HUES6 (cell line): ENCODE measurements around the gene DOCK9.

Source experiments
- H3K27ac ChIP-seq: 2 replicates; pipeline ENCODE4 v1.7.0; 2013; ENCODE audit warnings: low read depth, mild to moderate bottlenecking, low read length, inconsistent platforms
- H3K27me3 ChIP-seq: 2 replicates; pipeline ENCODE4 v1.6.1; 2013; ENCODE audit warnings: low read length; ENCODE audit not compliant: control insufficient read depth, insufficient read depth
- H3K36me3 ChIP-seq: 2 replicates; pipeline ENCODE4 v1.6.1; 2013; ENCODE audit warnings: low read length; ENCODE audit not compliant: control insufficient read depth, insufficient read depth
- H3K4me1 ChIP-seq: 2 replicates; pipeline ENCODE4 v1.6.1; 2013; ENCODE audit warnings: low read length; ENCODE audit not compliant: control insufficient read depth, insufficient read depth
- H3K4me3 ChIP-seq: 2 replicates; pipeline ENCODE4 v1.5.1; 2013; ENCODE audit warnings: low read depth, low read length
- H3K9ac ChIP-seq: one replicate; pipeline ENCODE4 v1.6.1; 2013; ENCODE audit warnings: mild to moderate bottlenecking, low read length
- H3K9me3 ChIP-seq: 2 replicates; pipeline ENCODE4 v1.6.1; 2013; ENCODE audit warnings: low read depth, low read length; ENCODE audit not compliant: control insufficient read depth, insufficient read depth

Gene DOCK9

DNA sequence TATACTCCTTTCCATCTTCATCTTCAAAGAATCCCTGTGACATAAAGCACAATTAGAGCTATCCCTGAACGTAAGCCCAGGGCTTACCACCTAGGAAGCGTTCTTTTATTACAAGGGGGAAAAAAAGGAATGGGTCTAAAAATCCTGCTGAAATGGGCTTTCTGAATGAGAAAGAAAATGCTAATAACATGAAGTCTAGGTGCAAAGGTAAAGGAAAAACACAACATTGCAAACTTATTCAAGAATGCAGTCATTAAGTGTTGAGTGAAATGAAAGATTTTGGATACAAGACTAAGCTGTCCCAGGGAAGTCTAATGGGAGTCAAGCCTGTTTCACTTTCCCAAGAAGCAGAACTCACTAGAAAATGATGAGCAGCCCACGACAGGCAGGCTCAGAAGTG lies 170.1 kb downstream of the DOCK9 start:
- no peak overlapping the region for H3K9ac ChIP-seq
- H3K9me3 ChIP-seq, result no peaks in the 10 kb centered on the region
- H3K4me3 ChIP-seq, result no peak overlapping the region
- H3K27me3 ChIP-seq, result no peaks in the 10 kb centered on the region
- H3K4me1 ChIP-seq, result peaks cover 15% of the 10 kb centered on the region
- peaks cover 4% of the 10 kb centered on the region; the same call in 1 of the 2 replicates for H3K36me3 ChIP-seq
- H3K27ac ChIP-seq, result no peak overlapping the region

DNA sequence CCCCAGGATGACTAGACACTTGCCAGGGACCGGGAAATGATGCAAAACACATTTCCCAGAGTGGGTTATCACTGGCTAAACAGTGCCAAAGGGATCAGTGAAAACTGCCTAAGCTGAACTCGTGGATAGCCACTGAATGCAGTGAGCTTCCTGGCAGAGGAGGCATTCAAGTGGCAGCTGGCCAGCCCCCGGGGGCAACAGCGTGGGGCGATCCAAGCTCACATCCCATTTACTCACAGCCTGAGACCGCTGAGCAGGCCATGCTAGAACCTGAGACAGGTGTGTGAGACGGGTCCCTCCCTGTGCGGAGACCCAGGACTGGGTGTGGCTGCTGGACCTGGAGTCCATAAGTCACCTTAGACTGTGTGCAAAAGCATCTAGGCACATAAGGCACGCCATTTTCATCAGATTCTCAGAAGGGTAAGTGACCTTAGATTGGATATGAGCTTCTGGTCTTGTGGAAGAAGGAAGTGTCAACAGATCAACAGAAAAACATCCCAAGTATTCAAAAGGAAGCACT lies 173.5 kb downstream of the DOCK9 start:
- Histone ChIP-seq H3K9me3 (no peaks in the 10 kb centered on the region), H3K27ac (no peak overlapping the region), H3K4me1 (peaks cover 15% of the 10 kb centered on the region), H3K4me3 (no peak overlapping the region), H3K27me3 (no peaks in the 10 kb centered on the region), H3K36me3 (peaks cover 1% of the 10 kb centered on the region; the same call in 1 of the 2 replicates), H3K9ac (no peak overlapping the region)

DNA sequence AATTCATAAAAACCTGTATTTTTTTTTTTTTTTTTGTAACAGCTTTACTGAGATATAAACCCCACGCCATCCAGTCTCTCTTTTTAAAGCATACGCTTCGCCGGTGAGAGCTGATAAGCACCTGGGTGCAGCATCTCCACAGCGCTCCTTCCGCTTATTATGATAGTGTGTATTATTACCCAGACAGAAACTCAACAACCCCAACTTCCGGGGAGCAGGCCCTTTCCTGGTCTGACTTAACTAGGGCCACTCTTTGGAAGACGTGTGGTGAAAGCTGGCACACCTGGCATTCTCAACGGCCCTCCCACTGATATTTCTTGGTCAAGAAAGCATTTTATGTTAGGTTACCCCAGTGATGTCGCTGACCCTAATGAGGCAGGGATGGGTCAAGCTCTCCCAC lies 173.9 kb downstream of the DOCK9 start:
- Histone ChIP-seq H3K27ac (no peak overlapping the region), H3K9me3 (no peaks in the 10 kb centered on the region), H3K36me3 (no peaks in the 10 kb centered on the region), H3K4me3 (no peak overlapping the region), H3K4me1 (peaks cover 15% of the 10 kb centered on the region), H3K27me3 (no peaks in the 10 kb centered on the region), H3K9ac (no peak overlapping the region)

GRCh38 chr13:98803111-98803561 lies 174.7 kb downstream of the DOCK9 start:
- Histone ChIP-seq H3K4me1 (peaks cover 11% of the 10 kb centered on the region), H3K4me3 (no peak overlapping the region), H3K36me3 (no peaks in the 10 kb centered on the region), H3K9me3 (no peaks in the 10 kb centered on the region), H3K9ac (no peak overlapping the region), H3K27me3 (no peaks in the 10 kb centered on the region), H3K27ac (no peak overlapping the region)

- no peaks in the 10 kb centered on the region for H3K9me3 ChIP-seq
- no peak overlapping the region for H3K4me3 ChIP-seq
- peaks cover 8% of the 10 kb centered on the region for H3K4me1 ChIP-seq
- no peak overlapping the region for H3K27ac ChIP-seq
- H3K27me3 ChIP-seq, result no peaks in the 10 kb centered on the region
- H3K36me3 ChIP-seq, result no peaks in the 10 kb centered on the region
- no peak overlapping the region for H3K9ac ChIP-seq
Measured at GRCh38 chr13:98802559-98802958, 175.3 kb downstream of the DOCK9 start.

- Histone ChIP-seq H3K36me3 (no peaks in the 10 kb centered on the region), H3K4me1 (peaks cover 7% of the 10 kb centered on the region), H3K4me3 (no peak overlapping the region), H3K27ac (no peak overlapping the region), H3K9ac (no peak overlapping the region), H3K9me3 (no peaks in the 10 kb centered on the region), H3K27me3 (no peaks in the 10 kb centered on the region)
Measured at GRCh38 chr13:98801626-98802418, 176.0 kb downstream of the DOCK9 start.

GRCh38 chr13:98800078-98800477 lies 177.8 kb downstream of the DOCK9 start:
- Histone ChIP-seq H3K27me3 (no peaks in the 10 kb centered on the region), H3K27ac (no peak overlapping the region), H3K9me3 (no peaks in the 10 kb centered on the region), H3K36me3 (0 out of 2 replicates have a peak, but pooled peaks cover 2% of the 10 kb centered on the region), H3K9ac (no peak overlapping the region), H3K4me1 (peaks cover 13% of the 10 kb centered on the region), H3K4me3 (no peak overlapping the region)

- Histone ChIP-seq H3K4me1 (peaks cover 13% of the 10 kb centered on the region), H3K4me3 (no peak overlapping the region), H3K36me3 (0 out of 2 replicates have a peak, but pooled peaks cover 6% of the 10 kb centered on the region), H3K27me3 (no peaks in the 10 kb centered on the region), H3K27ac (no peak overlapping the region), H3K9me3 (no peaks in the 10 kb centered on the region), H3K9ac (no peak overlapping the region)
Measured at GRCh38 chr13:98798849-98799645, 178.8 kb downstream of the DOCK9 start.

GRCh38 chr13:98797456-98797855 lies 180.4 kb downstream of the DOCK9 start:
- no peaks in the 10 kb centered on the region for H3K27me3 ChIP-seq
- H3K36me3 ChIP-seq, result 0 out of 2 replicates have a peak, but pooled peaks cover 6% of the 10 kb centered on the region
- no peak overlapping the region for H3K27ac ChIP-seq
- no peaks in the 10 kb centered on the region for H3K9me3 ChIP-seq
- H3K4me1 ChIP-seq, result peaks cover 8% of the 10 kb centered on the region; the same call in 1 of the 2 replicates
- H3K4me3 ChIP-seq, result no peak overlapping the region
- no peak overlapping the region for H3K9ac ChIP-seq

GRCh38 chr13:98796798-98797197 lies 181.1 kb downstream of the DOCK9 start:
- Histone ChIP-seq H3K9ac (no peak overlapping the region), H3K36me3 (0 out of 2 replicates have a peak, but pooled peaks cover 6% of the 10 kb centered on the region), H3K4me1 (peaks cover 8% of the 10 kb centered on the region; the same call in 1 of the 2 replicates), H3K9me3 (no peaks in the 10 kb centered on the region), H3K27me3 (no peaks in the 10 kb centered on the region), H3K4me3 (no peak overlapping the region), H3K27ac (no peak overlapping the region)
